ENCODE results near the gene SIGLEC7. TPM values are rescaled to one million over a fixed set of nuclear protein-coding genes. Genes with fewer than 3 reads are reported as not detected.

Gene SIGLEC7
- total RNA-seq, 1 experiment from 2014 or later: not detected

DNA sequence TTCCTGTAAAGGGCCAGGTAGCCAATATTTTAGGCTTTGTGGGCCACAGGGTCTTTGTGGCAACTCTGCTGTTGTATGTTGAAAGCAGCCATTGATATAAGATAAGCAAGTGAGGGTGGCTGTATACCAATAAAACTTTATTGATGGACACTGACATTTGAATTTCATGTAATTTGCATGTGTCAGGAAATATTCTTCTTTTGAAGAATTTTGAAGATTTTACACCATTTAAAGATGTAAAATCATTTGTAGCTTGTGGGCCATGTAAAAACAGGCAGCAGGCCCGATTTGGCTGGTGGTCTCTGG lies 31.5 kb upstream of the SIGLEC7 start:
- intact Hi-C loops (cut with micrococcal nuclease; ENCODE audit: unreplicated experiment): no loop called here
- no peak for DNase-seq
- Mint-ChIP-seq H3K27me3 (ENCODE audit: unreplicated experiment) (no peaks in the 10 kb centered on the region), H3K4me3 (ENCODE audit: low read depth, unreplicated experiment) (no peak overlapping the region), H3K27ac (ENCODE audit: unreplicated experiment) (no peak overlapping the region), H3K9me3 (ENCODE audit: low read depth, unreplicated experiment) (no peaks in the 10 kb centered on the region), H3K4me1 (ENCODE audit: low read depth, unreplicated experiment) (peaks cover 10% of the 10 kb centered on the region), H3K36me3 (ENCODE audit: insufficient read depth, unreplicated experiment) (peaks cover 20% of the 10 kb centered on the region)
- CTCF ChIA-PET: interaction anchor here (0.7 to 1.4 kb wide), 4 partner anchors 89 to 413 kb away, joined by 3 read pairs; no protein-coding TSS in a partner anchor
- no TSS peak for BruUV-seq (replicated peaks)
- TF ChIP-seq, protein P1, sequence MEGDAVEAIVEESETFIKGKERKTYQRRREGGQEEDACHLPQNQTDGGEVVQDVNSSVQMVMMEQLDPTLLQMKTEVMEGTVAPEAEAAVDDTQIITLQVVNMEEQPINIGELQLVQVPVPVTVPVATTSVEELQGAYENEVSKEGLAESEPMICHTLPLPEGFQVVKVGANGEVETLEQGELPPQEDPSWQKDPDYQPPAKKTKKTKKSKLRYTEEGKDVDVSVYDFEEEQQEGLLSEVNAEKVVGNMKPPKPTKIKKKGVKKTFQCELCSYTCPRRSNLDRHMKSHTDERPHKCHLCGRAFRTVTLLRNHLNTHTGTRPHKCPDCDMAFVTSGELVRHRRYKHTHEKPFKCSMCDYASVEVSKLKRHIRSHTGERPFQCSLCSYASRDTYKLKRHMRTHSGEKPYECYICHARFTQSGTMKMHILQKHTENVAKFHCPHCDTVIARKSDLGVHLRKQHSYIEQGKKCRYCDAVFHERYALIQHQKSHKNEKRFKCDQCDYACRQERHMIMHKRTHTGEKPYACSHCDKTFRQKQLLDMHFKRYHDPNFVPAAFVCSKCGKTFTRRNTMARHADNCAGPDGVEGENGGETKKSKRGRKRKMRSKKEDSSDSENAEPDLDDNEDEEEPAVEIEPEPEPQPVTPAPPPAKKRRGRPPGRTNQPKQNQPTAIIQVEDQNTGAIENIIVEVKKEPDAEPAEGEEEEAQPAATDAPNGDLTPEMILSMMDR (IDR thresholded peaks at IDR 0.05; ENCODE audit: unreplicated experiment): no peak

DNA sequence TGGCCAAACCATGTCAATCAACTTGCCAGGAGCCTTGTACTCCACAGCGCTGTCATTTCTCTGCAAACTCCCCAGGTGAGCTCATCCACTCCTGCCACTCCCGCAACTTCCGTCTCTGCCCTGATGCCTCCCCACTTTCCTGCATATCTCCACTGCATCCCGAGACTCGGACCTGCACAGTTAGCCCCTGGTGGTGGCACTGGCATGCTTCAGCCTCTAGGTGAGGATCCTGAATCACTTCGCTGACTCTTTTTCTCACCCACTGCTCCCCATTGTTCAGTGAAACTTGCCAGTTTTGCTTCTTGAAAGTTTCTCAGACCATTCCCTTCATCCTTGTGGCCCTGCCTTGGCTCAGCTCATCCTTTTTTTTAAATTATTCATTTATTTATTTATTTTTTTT lies 30.5 kb upstream of the SIGLEC7 start:
- intact Hi-C loops (cut with micrococcal nuclease; ENCODE audit: unreplicated experiment): no loop called here
- Mint-ChIP-seq H3K4me3 (ENCODE audit: low read depth, unreplicated experiment) (no peak overlapping the region), H3K27ac (ENCODE audit: unreplicated experiment) (no peak overlapping the region), H3K4me1 (ENCODE audit: low read depth, unreplicated experiment) (peaks cover 10% of the 10 kb centered on the region), H3K27me3 (ENCODE audit: unreplicated experiment) (no peaks in the 10 kb centered on the region), H3K36me3 (ENCODE audit: insufficient read depth, unreplicated experiment) (peaks cover 20% of the 10 kb centered on the region), H3K9me3 (ENCODE audit: low read depth, unreplicated experiment) (no peaks in the 10 kb centered on the region)
- TF ChIP-seq, protein P1 (IDR thresholded peaks at IDR 0.05; ENCODE audit: unreplicated experiment): peak; percentile 58
- no TSS peak for BruUV-seq (replicated peaks)
- peak; percentile 63 for DNase-seq
- CTCF ChIA-PET: no interaction called here

DNA sequence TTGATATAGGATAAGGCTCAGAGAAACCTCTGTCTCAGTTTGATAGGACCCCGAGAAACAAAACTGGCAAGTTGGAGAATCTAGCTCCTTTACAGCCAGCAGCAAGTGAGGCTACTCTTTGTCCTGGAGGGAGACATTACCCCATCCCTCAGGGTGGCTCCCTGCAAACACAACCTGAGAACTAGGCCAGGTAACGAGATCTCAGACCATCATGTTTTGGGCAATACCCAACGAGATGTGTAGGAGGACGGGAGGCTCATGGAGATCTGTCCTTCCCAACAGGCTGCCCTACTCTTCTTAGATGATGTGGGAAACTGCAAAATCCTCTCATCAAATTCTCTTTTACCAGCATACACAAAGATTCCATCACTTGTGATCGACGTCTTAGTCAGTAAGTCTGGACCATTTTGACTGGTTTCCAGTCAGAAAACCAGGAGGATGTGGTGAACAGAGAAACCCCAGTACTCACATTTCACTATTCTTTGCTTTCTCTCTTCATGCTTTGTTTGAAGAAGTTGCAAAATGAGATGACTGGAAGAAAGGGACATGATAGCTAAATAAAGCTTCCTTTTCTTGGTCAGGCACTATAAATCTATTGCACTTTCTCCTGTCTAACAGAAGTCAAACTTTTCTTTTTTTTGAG lies 27.9 kb upstream of the SIGLEC7 start:
- Mint-ChIP-seq H3K27me3 (ENCODE audit: unreplicated experiment) (no peaks in the 10 kb centered on the region), H3K36me3 (ENCODE audit: insufficient read depth, unreplicated experiment) (no peaks in the 10 kb centered on the region), H3K9me3 (ENCODE audit: low read depth, unreplicated experiment) (no peaks in the 10 kb centered on the region), H3K27ac (ENCODE audit: unreplicated experiment) (no peak overlapping the region), H3K4me1 (ENCODE audit: low read depth, unreplicated experiment) (no peaks in the 10 kb centered on the region), H3K4me3 (ENCODE audit: low read depth, unreplicated experiment) (no peak overlapping the region)
- TF ChIP-seq, protein P1 (IDR thresholded peaks at IDR 0.05; ENCODE audit: unreplicated experiment): no peak
- CTCF ChIA-PET: no interaction called here
- intact Hi-C loops (cut with micrococcal nuclease; ENCODE audit: unreplicated experiment): no loop called here
- no peak for DNase-seq
- BruUV-seq (replicated peaks): no TSS peak

DNA sequence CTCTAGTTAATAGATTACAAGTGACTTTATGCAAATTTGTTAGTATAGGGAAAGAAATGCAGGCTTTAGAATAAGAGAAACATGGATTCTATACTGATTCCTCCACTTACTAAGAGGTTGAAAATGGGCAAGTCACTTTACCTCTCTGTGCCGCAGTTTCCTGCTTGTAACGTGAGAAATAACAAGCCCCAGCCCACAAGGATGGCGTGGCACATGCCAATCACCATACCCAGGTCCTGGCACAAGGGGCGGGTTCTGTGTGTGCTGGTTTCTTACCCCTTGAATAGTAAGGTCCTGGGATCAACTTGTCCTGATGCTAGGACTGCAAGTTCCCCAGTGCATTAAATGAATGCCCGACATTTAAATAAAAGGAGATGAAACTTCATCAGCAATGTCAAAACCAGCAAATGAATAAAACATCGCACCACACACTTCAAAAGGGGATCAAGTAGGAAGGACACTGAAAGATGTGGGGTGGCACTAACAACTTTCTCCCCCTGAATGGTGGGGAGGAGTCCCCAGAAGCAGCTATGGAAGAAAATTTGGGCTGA lies 25.3 kb upstream of the SIGLEC7 start:
- Mint-ChIP-seq H3K36me3 (ENCODE audit: insufficient read depth, unreplicated experiment) (no peaks in the 10 kb centered on the region), H3K9me3 (ENCODE audit: low read depth, unreplicated experiment) (no peaks in the 10 kb centered on the region), H3K27me3 (ENCODE audit: unreplicated experiment) (no peaks in the 10 kb centered on the region), H3K4me3 (ENCODE audit: low read depth, unreplicated experiment) (no peak overlapping the region), H3K4me1 (ENCODE audit: low read depth, unreplicated experiment) (no peaks in the 10 kb centered on the region), H3K27ac (ENCODE audit: unreplicated experiment) (no peak overlapping the region)
- TF ChIP-seq, protein P1 (IDR thresholded peaks at IDR 0.05; ENCODE audit: unreplicated experiment): no peak
- BruUV-seq (replicated peaks): no TSS peak
- CTCF ChIA-PET: no interaction called here
- intact Hi-C loops (cut with micrococcal nuclease; ENCODE audit: unreplicated experiment): no loop called here
- DNase-seq: no peak

Measured in Calu3 (cell line).